ENCODE measurements around the gene SELP. TPM values are rescaled to one million over a fixed set of nuclear protein-coding genes. Genes with fewer than 3 reads are reported as not detected.
"Not testable (repeated sequence)": the region's sequence is repeated elsewhere in the genome, so short reads cannot be mapped to it uniquely, and the experiment has no call there.

SELP gene
- total RNA-seq (2014; rRNA removed; shearing (Covaris generic); ENCODE audit: low replicate concordance) = not detected in 2 replicates

- DNase-seq (ENCODE audit: low read depth) = no peak
- in situ Hi-C loops (cut with HindIII; ENCODE audit: low pct_unique_long_range_greater_than_20kb, low sequenced_read_pairs) = no loop called here
Observed at GRCh38 chr1:169630006-169630405, at the start of gene SELP. SELP (minus strand) TSS chr1:169630124; CDS start chr1:169630074, 50 bp downstream.

- in situ Hi-C loops (cut with HindIII; ENCODE audit: low pct_unique_long_range_greater_than_20kb, low sequenced_read_pairs) = no loop called here
- DNase-seq (ENCODE audit: low read depth) = no peak
Observed at GRCh38 chr1:169679692-169680091, 49.8 kb upstream of the SELP start.

GRCh38 chr1:169676001-169676400 lies 46.1 kb upstream of the SELP start:
- DNase-seq (ENCODE audit: low read depth) = no peak
- in situ Hi-C loops (cut with HindIII; ENCODE audit: low pct_unique_long_range_greater_than_20kb, low sequenced_read_pairs) = no loop called here

GRCh38 chr1:169670836-169671235 lies 40.9 kb upstream of the SELP start:
- no peak for DNase-seq (ENCODE audit: low read depth)
- in situ Hi-C loops (cut with HindIII; ENCODE audit: low pct_unique_long_range_greater_than_20kb, low sequenced_read_pairs) = no loop called here

- in situ Hi-C loops (cut with HindIII; ENCODE audit: low pct_unique_long_range_greater_than_20kb, low sequenced_read_pairs); DNase-seq (ENCODE audit: low read depth): not testable (repeated sequence)
Observed at GRCh38 chr1:169670244-169670643, 40.3 kb upstream of the SELP start.

- DNase-seq (ENCODE audit: low read depth); in situ Hi-C loops (cut with HindIII; ENCODE audit: low pct_unique_long_range_greater_than_20kb, low sequenced_read_pairs): not testable (repeated sequence)
Observed at GRCh38 chr1:169667699-169668596, 38.0 kb upstream of the SELP start.

GRCh38 chr1:169667227-169667639 lies 37.3 kb upstream of the SELP start:
- DNase-seq (ENCODE audit: low read depth); in situ Hi-C loops (cut with HindIII; ENCODE audit: low pct_unique_long_range_greater_than_20kb, low sequenced_read_pairs): not testable (repeated sequence)

- DNase-seq (ENCODE audit: low read depth); in situ Hi-C loops (cut with HindIII; ENCODE audit: low pct_unique_long_range_greater_than_20kb, low sequenced_read_pairs): not testable (repeated sequence)
Observed at GRCh38 chr1:169662680-169663079, 32.8 kb upstream of the SELP start.

GRCh38 chr1:169661066-169661465 lies 31.1 kb upstream of the SELP start:
- DNase-seq (ENCODE audit: low read depth); in situ Hi-C loops (cut with HindIII; ENCODE audit: low pct_unique_long_range_greater_than_20kb, low sequenced_read_pairs): not testable (repeated sequence)

GRCh38 chr1:169658777-169659176 lies 28.9 kb upstream of the SELP start:
- in situ Hi-C loops (cut with HindIII; ENCODE audit: low pct_unique_long_range_greater_than_20kb, low sequenced_read_pairs); DNase-seq (ENCODE audit: low read depth): not testable (repeated sequence)

- no peak for DNase-seq (ENCODE audit: low read depth)
- in situ Hi-C loops (cut with HindIII; ENCODE audit: low pct_unique_long_range_greater_than_20kb, low sequenced_read_pairs) = no loop called here
Observed at GRCh38 chr1:169653873-169654272, 23.9 kb upstream of the SELP start.

GRCh38 chr1:169651035-169651434 lies 21.1 kb upstream of the SELP start:
- no peak for DNase-seq (ENCODE audit: low read depth)
- in situ Hi-C loops (cut with HindIII; ENCODE audit: low pct_unique_long_range_greater_than_20kb, low sequenced_read_pairs) = no loop called here

- in situ Hi-C loops (cut with HindIII; ENCODE audit: low pct_unique_long_range_greater_than_20kb, low sequenced_read_pairs) = no loop called here
- no peak for DNase-seq (ENCODE audit: low read depth)
Observed at GRCh38 chr1:169650551-169650950, 20.6 kb upstream of the SELP start.

GRCh38 chr1:169648709-169649108 lies 18.8 kb upstream of the SELP start:
- in situ Hi-C loops (cut with HindIII; ENCODE audit: low pct_unique_long_range_greater_than_20kb, low sequenced_read_pairs) = no loop called here
- DNase-seq (ENCODE audit: low read depth) = no peak

- DNase-seq (ENCODE audit: low read depth) = no peak
- in situ Hi-C loops (cut with HindIII; ENCODE audit: low pct_unique_long_range_greater_than_20kb, low sequenced_read_pairs) = no loop called here
Observed at GRCh38 chr1:169648187-169648586, 18.3 kb upstream of the SELP start.

- DNase-seq (ENCODE audit: low read depth) = no peak
- in situ Hi-C loops (cut with HindIII; ENCODE audit: low pct_unique_long_range_greater_than_20kb, low sequenced_read_pairs) = no loop called here
Observed at GRCh38 chr1:169647512-169647911, 17.6 kb upstream of the SELP start.

GRCh38 chr1:169644297-169644696 lies 14.4 kb upstream of the SELP start:
- DNase-seq (ENCODE audit: low read depth) = no peak
- in situ Hi-C loops (cut with HindIII; ENCODE audit: low pct_unique_long_range_greater_than_20kb, low sequenced_read_pairs) = no loop called here

GRCh38 chr1:169634877-169635276 lies 5.0 kb upstream of the SELP start:
- in situ Hi-C loops (cut with HindIII; ENCODE audit: low pct_unique_long_range_greater_than_20kb, low sequenced_read_pairs) = no loop called here

GRCh38 chr1:169634145-169634544 lies 4.2 kb upstream of the SELP start:
- in situ Hi-C loops (cut with HindIII; ENCODE audit: low pct_unique_long_range_greater_than_20kb, low sequenced_read_pairs) = no loop called here

More at GRCh38 chr1:169634877-169635276, 5.0 kb upstream of the SELP start:
- DNase-seq (ENCODE audit: low read depth) = no peak

GRCh38 chr1:169631249-169631648 lies 1.3 kb upstream of the SELP start:
- in situ Hi-C loops (cut with HindIII; ENCODE audit: low pct_unique_long_range_greater_than_20kb, low sequenced_read_pairs) = no loop called here
- no peak for DNase-seq (ENCODE audit: low read depth)

More at GRCh38 chr1:169634145-169634544, 4.2 kb upstream of the SELP start:
- DNase-seq (ENCODE audit: low read depth) = no peak

Data from Caki2 (cell line).